HG03521 (cell line): ENCODE data around the gene USP36.
"Not testable (repeated sequence)": the region's sequence is repeated elsewhere in the genome, so short reads cannot be mapped to it uniquely, and the experiment has no call there.

Experiments
- ATAC-seq: cut with Tn5 transposase; IDR thresholded peaks from one replicate; pipeline ENCODE4 v1.9.1; 2021; ENCODE audit warnings: mild to moderate bottlenecking, moderate library complexity; ENCODE audit not compliant: unreplicated experiment

Gene USP36

GRCh38 chr17:78794399-78794798 is 46.2 kb downstream of the USP36 start:
- ATAC-seq, result no peak

GRCh38 chr17:78793968-78794367 is 46.6 kb downstream of the USP36 start:
- ATAC-seq, result no peak

DNA sequence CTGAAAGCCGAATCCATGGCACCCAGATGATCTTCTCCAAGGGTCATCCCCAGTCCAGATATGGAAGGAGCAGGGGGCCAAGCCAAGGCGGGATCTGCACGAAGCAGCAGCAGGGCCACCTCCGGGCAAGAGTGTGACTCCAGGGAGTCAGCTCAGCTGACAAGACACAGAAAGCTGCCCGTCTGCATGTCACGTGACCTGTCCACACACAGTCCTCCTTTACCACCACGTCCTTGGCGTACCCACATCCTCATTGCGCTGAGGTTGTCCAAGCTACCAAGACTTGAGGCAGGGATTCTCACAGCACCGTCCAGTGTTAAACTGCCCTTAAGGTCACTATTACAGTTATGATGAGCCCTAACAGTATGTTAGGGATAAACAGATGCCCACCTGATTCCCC is 47.2 kb downstream of the USP36 start:
- ATAC-seq, result no peak

DNA sequence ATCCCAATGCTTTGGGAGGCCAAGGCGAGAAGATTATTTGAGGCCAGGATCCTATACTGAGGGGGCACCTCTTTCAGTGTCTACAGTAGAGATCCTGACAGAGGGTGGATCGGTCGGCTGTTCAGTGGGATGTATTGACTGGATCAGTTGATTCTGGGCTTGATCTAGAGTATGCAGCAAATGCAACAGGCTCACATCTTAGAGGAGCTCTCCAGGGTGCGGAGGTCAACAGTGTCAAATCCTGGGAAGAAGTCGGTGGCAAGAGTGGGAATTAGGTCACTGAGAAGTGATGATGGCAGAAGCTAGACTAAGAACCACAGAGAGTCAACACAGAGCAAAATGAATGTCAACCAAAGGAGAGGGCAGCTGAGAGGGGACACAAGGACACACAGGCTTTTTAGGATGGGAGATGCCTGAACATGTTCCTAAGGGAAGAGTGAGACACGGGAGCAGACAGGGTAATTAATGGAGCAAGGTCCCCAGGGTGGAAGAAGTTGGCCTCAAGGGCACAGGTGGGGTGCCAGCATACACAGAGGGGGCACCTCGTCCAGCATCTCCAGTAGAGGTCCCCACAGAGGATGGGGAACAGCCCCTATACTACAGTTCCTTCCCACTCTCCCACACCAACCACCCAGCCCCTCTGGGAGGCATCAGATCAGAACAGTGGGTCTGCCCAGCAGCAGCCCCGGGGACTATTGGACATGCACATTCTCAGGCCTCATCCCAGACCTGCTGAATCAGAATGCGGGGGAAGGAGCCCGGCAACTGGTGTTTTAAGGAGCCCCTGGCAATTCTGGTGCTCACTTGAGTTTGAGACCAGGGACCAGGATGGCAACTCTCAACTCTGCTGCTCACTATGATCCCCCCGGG is 48.5 kb downstream of the USP36 start:
- ATAC-seq, result no peak

DNA sequence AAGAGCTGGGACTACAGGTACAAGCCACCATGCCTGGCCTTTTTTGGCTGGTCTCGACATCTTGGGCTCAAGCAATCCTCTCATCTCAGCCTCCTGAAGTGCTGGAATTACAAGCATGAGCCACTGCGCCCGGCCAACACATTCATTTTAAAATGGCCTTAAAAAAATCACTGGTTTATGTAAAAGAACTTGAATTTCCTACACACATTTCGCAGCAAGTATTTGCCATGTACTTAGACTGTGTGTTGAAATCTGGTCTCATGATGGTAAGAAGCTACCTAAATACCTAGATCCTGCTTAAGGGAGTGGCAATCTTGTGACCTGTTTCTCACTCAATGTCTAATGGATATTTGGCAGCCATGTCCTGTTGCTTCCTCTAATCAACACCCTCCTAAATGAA is 50.1 kb downstream of the USP36 start:
- ATAC-seq, result no peak

DNA sequence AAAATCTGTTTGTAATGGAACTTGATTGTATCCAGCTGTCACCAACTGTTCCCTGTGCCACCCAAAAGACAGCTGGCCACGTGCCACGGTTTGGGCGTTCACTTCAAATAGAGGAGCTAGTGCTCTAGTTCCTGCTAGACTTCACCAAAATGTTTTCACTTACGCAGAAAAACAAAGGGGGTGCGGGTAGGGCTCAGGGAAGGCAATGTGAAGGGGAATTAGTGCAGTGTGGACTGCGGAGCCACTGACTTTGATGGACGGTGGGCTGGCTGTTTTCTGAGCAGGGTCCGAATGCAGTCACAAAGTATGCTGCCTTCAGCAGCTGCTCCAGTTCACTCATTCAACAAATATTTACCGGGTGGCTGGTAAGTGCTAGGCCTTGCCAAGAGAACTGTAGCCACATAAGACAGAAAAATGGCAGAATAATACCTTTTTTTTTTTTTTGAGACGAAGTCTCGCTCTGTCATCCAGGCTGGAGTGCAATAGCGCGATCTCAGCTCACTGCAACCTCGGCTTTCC is 50.9 kb downstream of the USP36 start:
- no peak for ATAC-seq

DNA sequence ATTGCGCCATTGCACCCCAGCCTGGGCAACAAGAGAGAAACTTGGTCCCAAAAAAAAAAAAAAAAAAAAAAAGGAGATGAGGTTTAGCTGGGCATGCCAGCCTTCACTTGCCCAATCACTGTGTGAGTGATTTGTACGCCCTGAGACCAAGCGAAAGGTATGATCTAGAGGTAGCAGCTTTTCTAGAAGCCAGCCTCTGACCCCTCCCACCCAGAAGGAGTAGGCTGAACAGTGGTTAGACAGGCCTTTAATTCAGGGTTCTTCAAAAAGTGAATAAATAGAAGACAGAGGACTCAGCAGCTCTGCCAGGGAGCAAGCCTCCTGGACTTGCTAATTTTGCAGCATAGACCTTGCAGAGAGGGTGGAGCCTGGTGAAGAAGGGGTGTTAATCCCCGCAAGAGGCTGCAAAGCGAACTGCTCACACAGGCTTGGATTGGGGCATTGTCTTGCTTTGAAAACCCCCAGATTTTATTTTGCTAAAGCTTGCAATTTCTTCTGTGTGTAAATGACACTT is 51.4 kb downstream of the USP36 start:
- no peak for ATAC-seq

DNA sequence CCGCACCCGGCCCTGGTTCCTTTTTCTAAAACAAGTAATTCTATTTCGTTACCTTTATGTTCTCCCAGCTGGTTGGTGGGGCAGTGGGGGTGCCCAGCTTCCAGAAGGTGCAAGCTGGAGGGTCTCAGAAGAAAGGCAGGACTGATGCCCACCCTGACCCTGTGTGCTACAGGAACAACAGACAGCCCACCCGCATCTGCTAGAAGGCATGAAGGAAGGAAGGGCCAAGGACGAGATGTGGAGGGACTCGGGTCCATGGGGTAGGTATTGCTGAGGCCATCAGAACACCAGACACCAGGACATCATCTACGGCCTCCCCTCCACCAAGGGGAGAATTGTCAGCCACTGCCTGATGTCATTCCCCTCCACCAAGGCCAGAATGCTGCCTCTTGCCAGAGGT is 52.2 kb downstream of the USP36 start:
- ATAC-seq, result no peak

DNA sequence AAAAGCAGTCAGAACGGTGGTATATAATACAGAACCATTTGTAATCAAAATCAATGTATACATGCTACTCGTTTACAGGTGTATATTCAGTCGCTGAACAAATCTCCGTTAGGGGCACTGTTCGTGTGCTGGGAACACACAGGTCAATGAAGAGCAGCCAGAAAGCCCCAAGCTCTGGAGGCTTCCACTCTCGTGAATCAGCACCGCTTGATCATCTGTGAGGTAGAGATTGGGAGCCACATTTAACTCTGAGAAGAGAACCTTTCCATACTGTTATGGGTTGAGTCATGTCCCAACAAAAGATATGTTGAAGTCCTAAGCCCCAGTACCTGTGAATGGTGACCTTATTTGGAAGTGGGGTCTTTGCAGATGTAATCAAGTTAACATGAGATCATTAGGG is 53.2 kb downstream of the USP36 start:
- ATAC-seq, result no peak

DNA sequence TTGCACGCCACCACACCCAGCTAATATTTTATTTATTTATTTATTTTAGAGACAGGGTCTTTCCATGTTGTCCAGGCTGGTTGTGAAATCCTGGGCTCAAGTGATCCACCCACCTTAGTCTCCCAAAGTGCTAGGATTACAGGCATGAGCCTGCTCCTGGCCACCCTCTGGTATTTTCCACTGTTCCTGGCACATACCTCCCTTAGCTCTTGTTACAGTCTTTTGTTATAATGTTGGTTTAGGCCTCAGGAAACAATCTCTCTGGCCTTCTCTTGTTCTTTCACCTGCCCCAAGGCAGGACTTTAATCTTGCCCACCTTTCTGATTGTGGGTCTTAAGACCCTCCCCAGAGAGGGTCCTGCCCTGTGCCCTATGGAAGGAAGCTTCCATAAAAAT is 55.0 kb downstream of the USP36 start:
- no peak for ATAC-seq

DNA sequence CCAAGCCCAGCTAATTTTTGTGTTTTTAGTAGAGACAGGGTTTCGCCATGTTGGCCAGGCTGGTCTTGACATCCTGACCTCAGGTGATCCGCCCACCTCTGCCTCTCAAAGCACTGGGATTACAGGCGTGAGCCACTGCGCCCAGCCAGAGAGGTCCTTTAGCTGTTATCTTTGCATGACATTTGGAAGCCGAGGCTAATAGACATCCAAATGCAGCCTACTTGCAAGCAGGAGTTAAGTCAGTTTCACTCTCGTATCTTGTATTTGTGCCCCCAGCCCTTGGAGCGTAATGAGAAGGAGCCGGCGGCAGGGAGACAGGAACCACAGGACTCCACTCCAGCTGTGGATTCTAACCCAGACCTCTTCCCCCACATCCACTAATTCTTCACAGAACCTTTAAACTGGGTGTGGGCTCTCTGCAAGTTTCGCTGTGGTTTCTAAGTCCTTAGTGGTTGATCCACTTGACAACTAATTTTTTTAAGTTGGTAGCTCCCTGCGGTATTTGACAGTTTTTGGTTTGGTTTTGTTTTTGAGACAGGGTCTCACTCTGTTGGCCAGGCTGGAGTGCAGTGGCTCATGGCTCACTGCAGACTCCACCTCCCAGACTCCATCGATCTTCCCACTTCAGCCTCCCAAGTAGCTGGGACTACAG is 55.5 kb downstream of the USP36 start:
- ATAC-seq, result no peak

DNA sequence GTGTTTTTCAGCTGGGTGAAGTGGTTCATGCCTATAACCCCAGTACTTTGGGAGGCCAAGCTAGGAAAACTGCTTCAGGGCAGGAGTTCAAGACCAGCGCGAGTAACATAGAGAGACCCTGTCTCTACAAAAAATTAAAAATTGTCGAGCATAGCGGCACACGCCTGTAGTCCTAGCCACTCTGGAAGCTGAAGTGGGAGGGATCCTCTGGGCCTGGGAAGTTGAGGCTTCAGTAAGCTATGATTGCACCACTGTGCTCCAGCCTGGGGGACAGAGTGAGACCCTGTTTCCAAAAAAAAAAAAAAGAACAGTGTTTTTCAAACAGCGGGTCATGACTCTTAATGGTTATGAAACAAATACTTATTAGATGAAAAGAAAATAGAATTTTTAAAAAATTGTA is 56.3 kb downstream of the USP36 start:
- ATAC-seq, result no peak

GRCh38 chr17:78783711-78784324 is 56.8 kb downstream of the USP36 start:
- no peak for ATAC-seq

DNA sequence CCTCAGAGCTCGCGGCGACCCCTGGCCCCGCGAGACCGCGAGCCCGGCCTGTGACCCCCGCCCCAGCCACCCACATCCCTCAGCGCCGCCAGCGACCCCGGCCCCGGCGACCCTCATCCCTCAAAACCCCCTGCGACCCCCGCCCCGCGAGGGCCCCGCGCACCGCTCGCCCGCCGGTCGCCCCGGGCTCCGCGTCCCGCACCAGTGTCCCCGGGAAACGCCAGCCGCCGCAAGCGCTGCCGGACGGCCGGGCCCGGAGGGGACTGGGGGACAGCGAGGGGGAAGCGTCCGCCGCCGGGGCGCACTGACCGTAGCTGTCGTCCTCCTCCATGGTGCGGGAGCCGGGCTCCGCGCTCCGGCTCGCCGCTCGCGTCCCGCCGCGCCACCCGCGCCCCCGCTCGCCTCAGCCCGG is 58.7 kb downstream of the USP36 start, which contains the start of gene CYTH1:
Gene CYTH1, minus strand, starts transcription at position 381 of the 412 bp plus-strand sequence. Its CDS starts 50 bp downstream, at position 331.
- ATAC-seq, result no peak

- peak; percentile 14 for ATAC-seq
These were observed 59.3 kb downstream of the USP36 start for GRCh38 chr17:78781104-78781892.

GRCh38 chr17:78780335-78780734 is 60.3 kb downstream of the USP36 start:
- no peak for ATAC-seq

DNA sequence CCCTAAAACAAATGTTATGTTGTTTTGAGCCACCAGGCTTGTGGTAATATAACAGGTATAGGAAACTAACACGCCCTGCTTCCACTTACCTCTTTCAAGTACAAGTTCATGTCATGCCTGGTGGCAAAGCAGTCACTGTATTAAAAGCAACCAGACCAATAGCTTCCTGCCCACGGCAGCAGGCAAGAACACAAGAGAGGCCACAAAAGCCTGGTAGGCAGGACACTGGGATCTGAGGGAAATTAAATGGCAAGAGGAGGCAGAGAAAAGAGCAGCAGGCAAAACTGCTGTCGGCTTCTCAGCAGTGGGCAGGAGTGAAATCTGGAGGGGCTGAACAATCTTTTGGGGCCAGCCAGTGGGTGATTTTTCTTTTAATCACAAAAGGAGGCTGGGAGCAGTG is 60.8 kb downstream of the USP36 start:
- ATAC-seq, result no peak

- ATAC-seq, result not testable (repeated sequence)
These were observed 61.3 kb downstream of the USP36 start for GRCh38 chr17:78779286-78779651.

DNA sequence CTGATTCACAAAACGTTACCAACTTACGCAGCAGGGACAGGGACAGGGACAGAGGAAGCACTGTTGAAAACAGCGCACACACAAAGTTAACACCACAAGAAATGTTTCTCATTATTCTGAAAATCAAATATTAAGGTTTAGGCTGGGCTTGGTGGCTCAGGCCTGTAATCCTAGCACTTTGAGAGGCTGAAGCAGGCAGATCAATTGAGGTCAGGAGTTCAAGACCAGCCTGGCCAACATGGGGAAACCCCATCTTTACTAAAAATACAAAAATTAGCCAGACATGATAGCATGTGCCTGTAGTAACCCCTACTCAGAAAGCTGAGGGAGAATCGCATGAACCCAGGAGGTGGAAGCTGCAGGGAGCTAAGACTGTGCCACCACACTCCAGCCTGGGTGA is 62.7 kb downstream of the USP36 start:
- ATAC-seq, result no peak

DNA sequence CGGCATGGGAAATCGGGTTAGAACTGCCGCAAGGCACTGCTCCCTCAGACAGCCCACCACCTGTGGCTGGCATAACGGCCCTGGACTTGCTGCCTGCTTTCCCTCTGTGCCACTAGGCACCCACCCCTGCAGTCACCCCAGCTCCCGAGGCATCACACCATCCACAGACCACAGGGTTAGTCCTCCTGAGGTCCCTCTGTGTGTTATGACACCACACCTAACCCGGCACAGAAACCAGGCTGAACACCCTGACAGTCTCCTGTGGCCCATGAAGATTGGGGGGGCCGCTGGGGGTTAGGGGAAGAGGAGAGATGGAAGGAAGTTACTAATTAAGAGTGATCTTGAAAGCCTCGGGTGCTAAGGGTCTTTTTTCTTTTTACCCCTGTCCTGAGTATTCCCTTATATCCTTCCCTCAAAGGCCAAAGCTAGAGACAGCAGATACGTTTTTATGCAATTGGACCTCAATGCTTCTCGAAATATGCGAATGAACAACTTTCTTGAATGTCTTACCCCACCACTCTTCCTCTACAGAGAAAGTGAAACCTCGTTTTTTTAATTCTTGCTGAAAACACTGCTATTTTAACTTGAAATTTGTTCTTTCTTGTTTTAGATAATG is 65.5 kb downstream of the USP36 start:
- no peak for ATAC-seq
